HG03095 (cell line): ENCODE results near the gene TRMT44.

ENCODE experiments used
- ATAC-seq: cut with Tn5 transposase; IDR thresholded peaks from one replicate; pipeline ENCODE4 v1.9.1; 2021; ENCODE audit warnings: moderate library complexity; ENCODE audit not compliant: unreplicated experiment

The TRMT44 gene

GRCh38 chr4:8433136-8433535 lies 7.4 kb upstream of the TRMT44 start:
- ATAC-seq, result no peak

- no peak for ATAC-seq
Observed at GRCh38 chr4:8434251-8435073, 6.1 kb upstream of the TRMT44 start.

DNA sequence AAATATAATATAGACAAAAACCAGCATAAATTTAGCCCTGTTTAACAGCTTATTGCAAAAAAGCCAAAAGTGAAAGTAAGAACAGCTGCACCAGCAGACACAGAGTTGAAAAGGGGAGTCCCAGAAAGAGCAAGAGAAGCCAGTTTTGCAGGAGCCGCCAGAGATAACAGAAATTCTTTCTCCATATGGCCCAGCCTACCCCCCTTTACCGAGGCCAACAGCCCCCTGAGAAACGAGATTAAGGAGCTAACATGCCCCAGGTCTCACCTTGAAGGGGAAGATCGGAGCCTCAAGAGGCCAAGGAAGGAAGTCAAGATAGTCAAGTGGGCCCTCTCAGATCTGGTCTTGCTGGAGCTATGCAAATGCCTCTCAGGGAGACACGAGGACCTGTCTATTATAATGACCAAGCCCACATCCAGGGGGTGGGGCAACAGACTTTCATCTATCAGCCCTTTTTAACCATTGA lies 4.9 kb upstream of the TRMT44 start:
- peak; percentile 59 for ATAC-seq

DNA sequence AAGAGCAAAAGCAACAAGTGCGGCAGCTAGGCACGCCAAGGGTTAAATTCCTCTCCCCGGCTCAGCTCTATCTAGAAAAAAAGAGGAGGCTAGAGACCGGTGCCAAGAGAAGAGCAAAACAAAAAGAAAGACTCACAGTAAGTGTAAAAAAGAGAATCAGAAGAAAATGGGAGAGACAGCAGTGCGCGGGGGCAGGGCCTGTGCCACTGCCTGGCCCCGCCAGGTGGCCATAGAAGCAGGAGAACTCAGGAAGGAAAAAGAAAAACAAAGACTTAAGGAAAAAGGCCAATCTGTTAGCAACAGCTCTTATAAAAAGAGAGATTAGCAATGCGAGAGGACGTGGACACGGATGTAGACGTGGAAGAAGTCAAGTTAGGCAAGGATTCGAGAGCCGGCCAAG lies 3.3 kb upstream of the TRMT44 start:
- no peak for ATAC-seq

DNA sequence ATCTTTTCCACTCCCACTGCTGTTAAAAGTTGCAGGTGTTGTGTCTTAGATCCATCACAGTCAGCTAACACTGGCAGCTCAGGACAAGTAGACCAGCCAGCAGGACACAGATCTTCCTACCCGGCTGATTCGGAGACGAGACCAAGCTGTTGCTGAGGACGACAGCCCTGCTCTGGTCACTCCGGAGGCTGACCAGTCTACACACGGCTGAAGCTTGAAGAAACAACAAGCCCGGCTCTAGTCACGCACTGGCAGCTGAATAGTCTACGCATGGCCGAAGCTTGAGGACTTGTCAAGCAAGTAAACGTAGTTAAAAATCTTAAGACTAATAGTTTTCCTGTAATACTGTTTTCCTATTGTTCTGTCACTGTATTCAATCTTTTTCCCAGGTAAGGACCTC lies 1.8 kb upstream of the TRMT44 start:
- no peak for ATAC-seq

GRCh38 chr4:8439168-8439567 lies 1.4 kb upstream of the TRMT44 start:
- no peak for ATAC-seq

- ATAC-seq, result peak; percentile 22
Observed at GRCh38 chr4:8439914-8440491, 574 bp upstream of the TRMT44 start.

DNA sequence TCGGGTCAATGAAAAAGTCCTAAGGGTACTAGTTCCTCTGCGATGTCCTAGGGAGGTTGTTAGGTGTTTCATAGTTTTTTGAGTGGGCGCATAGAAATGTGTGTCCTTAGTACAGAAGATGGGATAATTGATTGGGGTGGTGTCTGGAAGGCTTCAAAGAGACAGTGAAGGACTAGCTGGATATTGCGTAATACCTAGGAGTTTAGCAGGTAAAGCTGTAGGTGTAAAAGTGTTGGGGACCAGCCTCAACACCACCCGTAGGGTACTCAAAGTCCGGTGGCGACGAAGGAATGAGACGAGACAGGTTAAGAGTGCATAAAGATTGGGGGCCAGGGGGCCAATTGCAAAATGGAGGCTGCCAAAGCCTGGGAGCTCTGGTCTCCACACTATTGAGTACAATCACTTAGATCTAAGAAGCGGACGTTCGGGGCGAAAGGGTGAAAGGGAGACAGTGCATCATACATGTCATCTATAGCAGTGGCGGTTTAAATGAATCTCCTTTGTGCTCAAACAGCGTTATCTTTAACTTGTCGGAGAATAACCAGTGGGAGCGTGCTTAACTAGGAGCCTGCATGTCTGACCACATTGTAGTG lies 1.0 kb downstream of the TRMT44 start:
- no peak for ATAC-seq

DNA sequence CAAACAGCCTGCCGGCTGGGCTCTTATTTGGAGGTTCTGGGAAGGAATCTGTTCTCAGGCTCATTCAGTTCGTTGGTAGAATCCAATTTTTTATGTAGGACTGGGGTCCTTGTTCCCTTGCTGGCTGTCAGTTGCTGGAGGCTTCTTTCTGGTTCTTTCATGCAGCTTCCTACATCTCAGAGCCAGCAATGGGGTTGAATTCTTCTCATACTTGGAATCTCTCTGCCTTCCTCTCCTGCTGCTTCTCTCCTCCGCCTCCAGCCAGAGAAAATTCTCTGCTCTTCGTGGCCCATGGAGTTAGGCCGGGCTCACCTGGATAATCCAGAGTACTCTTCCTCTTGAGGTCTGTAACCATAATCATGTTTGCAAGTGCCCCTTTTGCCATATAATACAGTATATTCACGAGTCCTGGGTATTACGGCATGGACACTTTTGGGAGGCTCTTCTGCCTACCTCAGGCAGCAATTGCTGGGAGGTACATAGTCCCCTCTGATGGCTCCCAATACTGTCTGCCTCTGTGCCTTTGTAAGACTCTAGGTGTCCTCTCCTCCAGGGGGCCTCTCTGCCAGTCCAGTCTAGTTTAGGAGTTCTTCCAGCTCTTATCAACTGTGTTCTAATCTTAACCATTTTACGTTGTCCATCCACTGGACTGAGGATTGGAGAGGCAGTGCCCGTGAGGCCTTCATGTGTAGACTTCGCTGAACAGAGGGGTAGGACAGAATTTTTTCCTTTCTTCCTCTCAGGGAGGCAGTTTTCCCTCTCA lies 2.2 kb downstream of the TRMT44 start:
- ATAC-seq, result no peak

DNA sequence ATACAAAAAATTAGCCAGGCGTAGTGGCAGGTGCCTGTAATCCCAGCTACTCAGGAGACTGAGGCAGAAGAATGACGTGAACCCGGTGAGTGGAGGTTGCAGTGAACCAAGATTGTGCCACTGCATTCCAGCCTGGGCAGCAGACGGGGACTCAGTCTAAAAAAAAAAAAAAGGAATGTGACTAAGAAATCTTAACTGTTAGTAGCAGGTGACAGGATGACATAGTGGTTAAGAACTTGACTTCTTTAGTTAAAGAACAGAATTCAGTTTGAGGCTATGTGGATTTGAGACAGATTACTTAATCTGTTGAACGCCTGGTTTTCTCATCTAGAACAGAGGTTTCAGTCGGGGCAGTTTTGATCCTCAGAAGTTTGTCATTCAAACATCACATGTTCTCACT lies 3.2 kb downstream of the TRMT44 start:
- no peak for ATAC-seq

DNA sequence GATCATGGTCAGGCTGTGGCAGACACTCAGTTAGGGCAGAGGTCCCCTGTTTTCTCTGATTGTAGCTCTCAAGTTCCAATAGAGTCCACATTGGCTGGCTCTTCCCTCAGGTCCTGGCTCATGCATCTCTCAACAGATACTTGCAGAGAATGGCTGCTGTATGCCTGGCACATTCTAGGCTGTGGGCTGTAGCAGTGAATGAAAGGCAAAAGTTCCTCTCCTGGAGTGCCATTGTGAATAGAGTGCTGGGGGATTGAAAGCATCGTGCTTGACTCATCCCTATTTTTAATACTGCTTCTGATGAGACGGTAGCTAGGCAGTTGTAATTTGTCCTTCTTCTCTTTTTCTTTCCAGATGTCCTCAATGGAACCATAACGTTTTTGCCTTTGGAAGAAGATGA lies 5.5 kb downstream of the TRMT44 start:
- no peak for ATAC-seq

GRCh38 chr4:8451440-8452182 lies 11.0 kb downstream of the TRMT44 start:
- no peak for ATAC-seq

GRCh38 chr4:8453957-8454356 lies 13.4 kb downstream of the TRMT44 start:
- ATAC-seq, result no peak

GRCh38 chr4:8457646-8458252 lies 17.2 kb downstream of the TRMT44 start:
- ATAC-seq, result no peak

- ATAC-seq, result no peak
Observed at GRCh38 chr4:8459867-8460445, 19.4 kb downstream of the TRMT44 start.

DNA sequence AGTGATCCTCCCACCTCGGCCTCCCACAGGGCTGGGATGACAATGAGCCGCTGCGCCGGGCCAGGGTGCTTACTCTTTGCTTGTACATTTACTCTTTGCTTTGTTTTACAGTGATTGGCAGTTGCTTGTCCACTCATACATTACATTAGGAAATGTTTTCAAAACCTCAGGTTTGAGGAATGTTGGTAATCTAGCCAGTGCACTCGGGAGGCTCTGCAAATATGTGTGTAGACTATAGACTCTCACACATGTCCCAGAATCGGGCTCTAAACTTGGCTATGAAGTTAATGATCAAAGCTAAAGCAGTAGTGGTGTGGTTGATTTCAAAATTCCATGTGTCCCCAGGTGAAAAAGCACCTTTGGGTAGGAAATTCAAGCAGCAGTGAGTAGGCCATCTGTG lies 20.5 kb downstream of the TRMT44 start:
- ATAC-seq, result no peak

DNA sequence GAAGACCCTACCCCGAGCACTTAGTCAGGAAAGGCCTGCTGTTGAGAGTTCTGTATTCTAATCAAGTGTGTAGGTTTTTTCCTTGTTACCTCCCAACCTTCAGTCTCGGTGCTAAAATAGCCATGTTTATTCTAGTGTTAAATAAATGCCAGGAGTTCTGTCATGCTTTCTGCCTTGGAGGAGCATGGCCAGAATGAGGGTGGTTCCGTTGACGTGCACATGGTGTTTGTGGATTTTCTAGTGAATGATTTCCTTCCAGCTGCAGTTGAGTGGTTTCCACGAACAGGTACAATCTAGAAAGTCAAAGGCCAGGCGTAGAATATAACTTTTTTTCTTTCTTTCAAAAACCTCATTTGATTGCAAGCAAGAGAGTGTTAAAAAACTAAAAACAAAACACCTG lies 21.0 kb downstream of the TRMT44 start:
- ATAC-seq, result no peak

GRCh38 chr4:8463811-8464210 lies 23.2 kb downstream of the TRMT44 start:
- no peak for ATAC-seq

DNA sequence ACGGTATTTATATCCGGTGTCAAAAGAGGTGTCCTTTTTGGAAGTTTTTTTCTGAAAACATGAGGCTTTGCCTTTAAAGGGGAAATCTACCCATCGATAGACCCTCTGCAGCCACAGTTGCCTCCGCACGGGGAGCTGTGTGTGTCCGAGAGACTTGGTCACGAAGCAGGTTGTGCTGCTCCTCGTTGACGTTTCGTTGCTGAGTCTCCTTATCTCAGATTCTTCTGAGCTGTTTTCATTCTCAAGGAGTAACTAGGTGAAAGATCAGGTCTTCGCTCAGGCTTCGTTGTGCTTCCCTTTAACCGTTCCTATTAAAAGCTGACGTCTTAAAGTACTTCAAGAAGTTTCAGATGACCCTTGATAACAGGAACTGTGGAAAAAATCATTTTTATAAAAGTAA lies 23.8 kb downstream of the TRMT44 start:
- no peak for ATAC-seq
